HG03045 (cell line): ENCODE data around the gene PPP2R5C.
"Not testable (repeated sequence)": the region's sequence is repeated elsewhere in the genome, so short reads cannot be mapped to it uniquely, and the experiment has no call there.

Experiments used
- ATAC-seq: cut with Tn5 transposase; IDR thresholded peaks from one replicate; pipeline ENCODE4 v1.9.1; 2021; ENCODE audit warnings: mild to moderate bottlenecking, moderate library complexity; ENCODE audit not compliant: unreplicated experiment

The PPP2R5C gene

DNA sequence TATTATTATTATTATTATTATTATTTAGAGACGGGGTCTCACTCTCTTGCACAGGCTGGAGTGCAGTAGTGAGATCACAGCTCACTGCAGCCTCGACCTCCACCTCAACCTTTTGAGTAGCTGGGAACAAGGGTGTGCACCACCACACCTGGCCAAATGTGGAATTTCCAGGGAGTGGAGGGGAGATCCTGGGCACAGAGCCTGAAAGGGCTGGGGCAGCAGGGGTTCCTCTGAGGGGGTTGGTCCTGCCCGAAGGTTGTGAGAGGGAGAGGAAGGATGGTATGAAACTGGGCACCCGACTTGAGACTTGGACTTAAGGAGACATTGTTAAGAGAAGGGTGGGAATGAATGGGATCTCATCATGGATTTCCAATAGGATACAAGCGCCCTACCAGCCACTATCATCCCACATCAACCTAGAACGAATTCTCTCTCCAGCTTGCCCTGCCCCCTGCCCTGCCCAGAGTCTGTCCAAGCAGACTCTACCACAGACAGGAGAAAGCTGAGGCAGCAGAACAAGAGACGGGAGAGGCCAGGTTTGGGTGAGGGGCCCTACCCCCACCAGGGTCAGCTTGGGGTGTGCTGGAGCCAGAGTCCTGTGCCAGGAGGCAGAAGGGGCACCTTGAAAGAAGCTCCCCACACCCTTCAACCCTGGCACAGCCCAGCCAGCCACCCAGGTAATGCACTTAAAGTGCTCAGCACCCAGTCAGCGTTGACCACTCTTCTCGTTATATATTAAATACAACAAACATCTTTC, 200.4 kb downstream of the PPP2R5C start:
- ATAC-seq = no peak

- no peak for ATAC-seq
These were observed 201.0 kb downstream of the PPP2R5C start for GRCh38 chr14:101962503-101962874.

DNA sequence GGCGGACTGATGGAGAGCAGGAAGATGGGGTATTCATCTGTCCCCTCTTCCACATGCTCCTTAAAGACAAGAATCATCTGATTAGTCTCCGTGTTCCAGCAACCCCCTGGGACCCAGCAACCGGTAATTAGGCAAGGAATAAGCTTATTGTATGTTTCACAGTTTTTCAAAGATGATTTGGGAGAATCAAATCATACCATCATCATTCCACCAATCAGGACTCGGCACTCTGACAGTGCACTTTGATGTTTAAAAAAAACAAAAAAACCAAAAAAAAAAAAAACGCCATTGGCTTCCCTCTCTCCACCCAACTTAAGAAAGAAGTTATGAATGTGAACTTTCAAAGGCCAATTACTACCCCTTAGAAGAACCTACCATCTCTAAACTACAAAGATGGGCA, 201.5 kb downstream of the PPP2R5C start:
- no peak for ATAC-seq

DNA sequence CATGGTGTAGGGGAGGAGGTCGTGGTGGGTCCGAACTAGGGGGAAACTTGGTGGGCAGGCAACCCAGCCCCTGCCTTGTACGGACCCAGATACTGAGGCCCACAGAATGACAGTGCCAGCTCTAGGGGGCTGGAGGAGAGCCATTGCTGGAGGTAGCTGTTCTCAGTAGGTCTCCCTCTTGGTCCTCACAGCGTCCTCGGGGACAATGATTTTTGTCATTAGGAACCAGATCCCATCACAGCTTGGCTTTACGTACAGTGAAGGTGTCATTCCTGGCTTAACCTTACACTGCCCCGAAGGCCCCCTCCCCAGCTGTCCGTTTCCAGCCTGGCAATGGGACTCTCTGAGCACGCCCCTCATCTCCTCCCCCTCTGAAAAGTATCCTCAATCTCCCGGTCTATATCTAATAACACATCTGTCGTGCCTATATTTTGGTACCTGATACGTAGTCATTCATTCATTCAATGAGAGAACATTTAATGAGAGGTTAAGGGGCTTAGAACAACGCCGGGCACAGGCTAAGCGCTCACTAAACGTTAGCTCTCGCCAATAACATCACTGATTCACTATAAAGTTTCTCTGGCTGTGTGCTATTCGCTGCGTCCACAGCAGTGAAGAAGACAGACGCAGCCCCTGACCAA, 202.3 kb downstream of the PPP2R5C start:
- ATAC-seq = no peak

DNA sequence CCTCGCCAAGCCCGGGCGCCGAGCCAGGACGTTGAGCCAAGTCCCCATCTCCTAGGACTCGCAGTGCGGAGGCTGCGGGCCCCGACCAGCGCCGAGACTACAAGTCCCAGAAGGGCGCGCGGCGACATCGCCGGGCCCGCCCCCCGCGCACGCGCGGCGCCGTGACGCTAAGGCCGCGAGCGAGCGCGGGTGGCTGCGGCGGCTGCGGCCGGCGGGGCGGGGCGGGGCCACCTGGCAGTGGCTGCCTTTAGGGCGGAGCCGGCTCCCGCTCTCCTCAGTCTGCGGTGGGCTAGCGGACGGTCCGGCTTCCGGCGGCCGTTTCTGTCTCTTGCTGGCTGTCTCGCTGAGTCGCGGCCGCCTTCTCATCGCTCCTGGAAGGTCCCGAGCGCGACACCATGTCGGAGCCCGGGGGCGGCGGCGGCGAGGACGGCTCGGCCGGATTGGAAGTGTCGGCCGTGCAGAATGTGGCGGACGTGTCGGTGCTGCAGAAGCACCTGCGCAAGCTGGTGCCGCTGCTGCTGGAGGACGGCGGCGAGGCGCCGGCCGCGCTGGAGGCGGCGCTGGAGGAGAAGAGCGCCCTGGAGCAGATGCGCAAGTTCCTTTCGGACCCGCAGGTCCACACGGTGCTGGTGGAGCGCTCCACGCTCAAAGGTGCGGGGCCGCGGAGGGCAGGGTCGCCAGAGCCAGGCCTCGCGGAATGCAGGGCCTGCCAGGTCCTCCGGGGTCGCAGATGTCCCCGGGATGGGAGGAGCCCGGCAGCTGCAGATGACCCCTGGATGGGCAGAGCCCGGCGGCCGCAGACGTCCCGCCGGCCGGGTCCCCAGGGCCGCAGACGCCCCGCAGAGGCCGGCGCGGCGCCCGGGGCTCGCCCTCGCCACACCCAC, 203.0 kb downstream of the PPP2R5C start, which contains the start of gene DYNC1H1:
TSS of gene DYNC1H1 (plus strand) at position 277 of the 884 bp plus-strand sequence. CDS start at position 396, 119 bp downstream.
- ATAC-seq = peak; percentile 80

DNA sequence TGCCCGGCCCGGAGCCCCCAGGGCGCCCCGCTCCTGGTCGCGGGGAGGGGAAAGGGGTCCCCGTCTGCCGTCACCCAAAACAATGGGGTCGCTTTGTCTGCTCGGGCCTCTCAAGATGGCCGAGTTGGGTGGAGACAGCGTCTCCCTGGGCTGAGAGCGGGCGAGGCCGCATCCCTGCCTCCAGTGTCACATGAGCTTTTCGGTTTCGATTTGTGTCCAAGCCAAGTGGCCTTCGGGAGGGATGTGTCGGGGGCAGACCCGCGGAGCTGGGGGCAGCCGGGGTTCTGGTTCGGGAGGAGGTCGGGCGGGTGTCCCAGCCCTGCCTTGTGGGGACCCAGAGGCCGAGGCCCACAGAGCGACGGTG, 203.7 kb downstream of the PPP2R5C start:
- peak; percentile 36 for ATAC-seq

GRCh38 chr14:101965770-101966722, 204.5 kb downstream of the PPP2R5C start:
- no peak for ATAC-seq

- no peak for ATAC-seq
These were observed 205.2 kb downstream of the PPP2R5C start for GRCh38 chr14:101966742-101967141.

DNA sequence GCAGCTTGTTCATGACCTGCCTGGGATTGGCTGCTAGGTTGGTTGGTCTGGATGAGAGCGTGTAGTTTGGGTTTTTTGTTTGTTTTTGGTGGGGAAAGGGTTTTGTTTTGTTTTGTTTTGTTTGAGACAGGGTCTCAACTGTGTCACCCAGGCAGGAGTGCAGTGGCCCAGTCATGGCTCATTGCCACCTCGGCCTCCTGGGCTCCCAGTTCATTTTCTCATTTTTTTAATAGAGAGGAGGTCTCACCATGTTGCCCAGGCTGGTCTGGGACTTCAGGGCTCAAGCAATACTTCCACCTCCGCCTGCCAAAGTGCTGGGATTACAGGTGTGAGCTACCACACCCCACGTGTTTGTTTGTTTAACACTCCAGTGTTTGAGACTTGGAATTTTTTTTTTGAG, 206.7 kb downstream of the PPP2R5C start:
- ATAC-seq = no peak

GRCh38 chr14:101969481-101969880, 208.0 kb downstream of the PPP2R5C start:
- ATAC-seq = no peak

GRCh38 chr14:101970830-101971400, 209.4 kb downstream of the PPP2R5C start:
- no peak for ATAC-seq

DNA sequence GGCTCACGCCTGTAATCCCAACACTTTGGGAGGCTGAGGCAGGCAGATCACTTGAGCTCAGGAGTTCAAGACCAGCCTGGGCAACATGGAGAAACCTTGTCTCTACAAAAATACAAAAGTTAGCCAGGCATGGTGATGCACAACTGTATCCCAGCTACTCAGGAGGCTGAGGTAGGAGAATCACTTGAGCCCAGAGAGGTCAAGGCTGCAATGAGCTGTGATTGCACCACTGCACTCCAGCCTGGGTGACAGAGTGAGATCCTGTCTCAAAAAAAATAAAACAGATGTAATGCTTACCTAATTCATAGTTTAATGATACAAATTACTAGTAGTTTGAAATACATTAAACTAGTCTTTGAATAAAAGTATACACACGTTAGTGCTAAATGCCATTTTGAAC, 209.9 kb downstream of the PPP2R5C start:
- ATAC-seq = not testable (repeated sequence)

DNA sequence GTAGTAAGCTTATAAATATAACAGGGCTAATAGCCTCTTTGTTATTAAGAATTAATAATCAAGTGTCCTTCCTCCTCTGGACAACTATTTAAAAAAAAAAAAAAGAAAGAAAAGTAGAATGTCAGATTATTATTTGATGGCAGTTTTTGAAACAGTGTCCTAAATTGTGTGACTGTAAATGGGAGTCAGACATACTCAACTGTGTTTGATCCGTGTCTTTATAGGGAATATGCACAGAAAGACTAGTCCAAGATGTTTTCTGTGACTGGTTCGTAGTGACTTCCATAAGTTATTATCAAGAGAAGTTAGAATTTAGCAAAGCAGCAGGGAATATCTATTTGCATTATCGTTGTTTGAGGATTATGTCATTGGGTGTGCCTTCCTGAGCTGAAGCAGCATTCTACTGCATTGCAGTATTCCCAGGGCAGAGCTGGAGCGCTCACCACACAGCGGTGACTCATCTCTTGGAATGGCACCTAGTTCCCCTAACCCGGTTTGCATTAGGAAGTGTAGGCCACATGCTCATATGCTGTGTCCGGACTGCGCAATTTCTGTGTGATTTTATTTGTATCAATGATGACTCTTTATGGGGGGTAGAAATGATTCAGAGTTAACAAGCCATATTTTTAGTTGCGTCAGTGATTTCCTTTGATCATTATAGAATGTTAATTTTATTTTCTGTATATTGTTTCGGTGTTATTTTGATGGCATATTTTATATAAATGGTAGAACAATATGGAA, 210.8 kb downstream of the PPP2R5C start:
- no peak for ATAC-seq

DNA sequence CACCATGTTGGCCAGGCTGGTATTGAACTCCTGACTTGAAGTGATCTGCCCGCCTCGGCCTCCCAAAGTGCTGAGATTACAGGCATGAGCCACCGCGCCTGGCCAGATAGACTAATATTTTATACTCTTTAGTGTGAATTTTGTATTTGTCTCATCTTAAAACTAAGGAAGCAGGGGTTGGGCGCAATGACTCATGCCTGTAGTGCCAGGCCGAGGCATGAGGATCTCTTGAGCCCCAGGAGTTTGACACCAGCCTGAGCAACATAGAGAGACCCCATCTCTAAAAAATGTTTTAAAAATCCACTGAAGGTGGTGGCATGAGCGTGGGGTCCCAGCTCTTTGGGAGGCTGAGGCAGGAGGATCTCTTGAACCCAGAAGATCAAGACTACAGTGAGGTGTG, 211.8 kb downstream of the PPP2R5C start:
- no peak for ATAC-seq

DNA sequence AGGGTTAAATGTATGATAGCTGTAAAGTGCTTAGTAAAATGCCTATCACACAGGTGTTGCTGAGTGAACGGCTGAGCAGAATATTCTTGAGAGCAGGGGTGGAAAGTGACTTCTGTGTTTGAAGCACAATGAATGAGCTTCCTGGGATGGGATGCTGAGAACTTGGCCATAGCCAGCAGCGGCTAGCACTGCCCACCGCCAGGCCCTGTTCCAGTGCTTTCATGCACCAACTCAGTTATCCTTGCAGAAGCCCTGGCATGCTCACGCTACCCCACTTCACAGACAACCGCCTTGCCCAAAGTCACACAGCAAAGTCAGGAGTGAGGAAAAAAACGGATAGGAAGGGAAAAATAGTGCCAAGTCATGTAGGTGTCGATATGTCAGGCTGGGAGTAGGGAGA, 213.7 kb downstream of the PPP2R5C start:
- no peak for ATAC-seq
